ENCODE results near the gene CAPS. TPM values are rescaled to one million over a fixed set of nuclear protein-coding genes. Genes with fewer than 3 reads are reported as not detected.
A peak's percentile ranks its signal among the peaks of the same experiment; 100 is the strongest.

The CAPS gene
- total and polyA plus RNA-seq, 9 donors = 1.7 to 313 (median 22.3) TPM

DNA sequence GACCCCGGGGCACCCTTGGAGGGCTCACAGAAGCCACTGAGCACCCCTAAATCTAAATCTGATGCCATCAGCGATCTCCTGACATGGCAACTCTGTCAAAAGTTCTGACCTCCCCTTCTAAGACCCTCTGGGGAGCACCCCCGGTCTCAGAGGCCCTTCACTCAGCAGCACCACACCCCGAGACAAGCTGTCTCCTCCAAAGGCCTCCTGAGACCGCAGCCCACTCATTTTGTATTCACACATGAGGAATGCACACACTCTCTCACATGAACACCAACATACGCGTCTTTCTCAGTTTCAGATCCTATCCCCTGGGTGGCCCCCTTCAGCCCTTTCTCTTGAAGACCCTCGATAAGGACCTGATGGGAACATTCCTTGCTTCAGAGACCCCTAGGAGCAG lies 13.1 kb upstream of the CAPS start:
- no peaks in the 10 kb centered on the region for H3K36me3 ChIP-seq
- no peaks in the 10 kb centered on the region for H3K27me3 ChIP-seq
- 86 to 88% (median 88%) methylated on average over 8 of the region's 8 CpGs for WGBS, 3 donors
- H3K9me3 ChIP-seq = no peaks in the 10 kb centered on the region
- H3K27ac ChIP-seq = no peak overlapping the region
- H3K4me3 ChIP-seq = no peak overlapping the region
- intact Hi-C loops (cut with DNase I) = no loop called here
- peaks cover 3% of the 10 kb centered on the region for H3K4me1 ChIP-seq (ENCODE audit: insufficient read depth)
- DNase-seq = no peak
- TF ChIP-seq, protein P1, sequence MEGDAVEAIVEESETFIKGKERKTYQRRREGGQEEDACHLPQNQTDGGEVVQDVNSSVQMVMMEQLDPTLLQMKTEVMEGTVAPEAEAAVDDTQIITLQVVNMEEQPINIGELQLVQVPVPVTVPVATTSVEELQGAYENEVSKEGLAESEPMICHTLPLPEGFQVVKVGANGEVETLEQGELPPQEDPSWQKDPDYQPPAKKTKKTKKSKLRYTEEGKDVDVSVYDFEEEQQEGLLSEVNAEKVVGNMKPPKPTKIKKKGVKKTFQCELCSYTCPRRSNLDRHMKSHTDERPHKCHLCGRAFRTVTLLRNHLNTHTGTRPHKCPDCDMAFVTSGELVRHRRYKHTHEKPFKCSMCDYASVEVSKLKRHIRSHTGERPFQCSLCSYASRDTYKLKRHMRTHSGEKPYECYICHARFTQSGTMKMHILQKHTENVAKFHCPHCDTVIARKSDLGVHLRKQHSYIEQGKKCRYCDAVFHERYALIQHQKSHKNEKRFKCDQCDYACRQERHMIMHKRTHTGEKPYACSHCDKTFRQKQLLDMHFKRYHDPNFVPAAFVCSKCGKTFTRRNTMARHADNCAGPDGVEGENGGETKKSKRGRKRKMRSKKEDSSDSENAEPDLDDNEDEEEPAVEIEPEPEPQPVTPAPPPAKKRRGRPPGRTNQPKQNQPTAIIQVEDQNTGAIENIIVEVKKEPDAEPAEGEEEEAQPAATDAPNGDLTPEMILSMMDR (IDR thresholded peaks at IDR 0.05) = no peak
- TF ChIP-seq POLR2A (IDR thresholded peaks at IDR 0.05) = no peak
- no peak for TF ChIP-seq EP300 (IDR thresholded peaks at IDR 0.05)

DNA sequence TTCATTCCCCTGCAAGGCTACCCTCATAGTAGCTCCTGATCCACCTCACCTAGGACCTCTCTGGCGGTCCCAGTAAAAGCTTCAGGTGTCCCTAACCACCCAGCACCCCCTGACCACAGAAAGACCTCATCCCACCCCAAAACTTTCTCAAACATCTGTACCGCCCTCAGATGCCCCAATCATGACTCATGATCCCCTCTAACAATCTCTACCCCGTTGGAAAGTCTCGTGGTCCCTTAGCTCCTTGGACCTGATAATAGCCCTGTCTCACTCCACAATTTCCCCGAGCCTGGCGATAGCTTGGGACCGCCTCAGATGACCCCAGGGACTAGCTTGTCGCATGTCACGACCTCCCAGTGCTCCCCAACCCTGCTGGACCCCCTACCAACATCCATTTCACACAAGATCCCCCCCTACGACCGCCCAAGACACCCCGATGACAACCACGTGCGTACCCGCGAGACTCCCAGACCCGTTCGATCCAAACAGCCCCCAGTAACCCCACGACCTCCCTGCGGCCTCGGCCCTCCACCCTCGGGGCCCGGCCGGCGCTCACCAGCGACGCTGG lies 10.9 kb upstream of the CAPS start:
- H3K9me3 ChIP-seq = no peaks in the 10 kb centered on the region
- no peaks in the 10 kb centered on the region for H3K27me3 ChIP-seq
- DNase-seq = no peak
- H3K4me3 ChIP-seq = peak overlapping the region; percentile 70
- intact Hi-C loops (cut with DNase I) = no loop called here
- 1 to 2% (median 2%) methylated on average over 27 of the region's 27 CpGs for WGBS, 3 donors
- TF ChIP-seq, protein P1 (IDR thresholded peaks at IDR 0.05) = no peak
- no peak for TF ChIP-seq EP300 (IDR thresholded peaks at IDR 0.05)
- H3K36me3 ChIP-seq = no peaks in the 10 kb centered on the region
- peak overlapping the region; percentile 71 for H3K27ac ChIP-seq
- H3K4me1 ChIP-seq (ENCODE audit: insufficient read depth) = peaks cover 3% of the 10 kb centered on the region

DNA sequence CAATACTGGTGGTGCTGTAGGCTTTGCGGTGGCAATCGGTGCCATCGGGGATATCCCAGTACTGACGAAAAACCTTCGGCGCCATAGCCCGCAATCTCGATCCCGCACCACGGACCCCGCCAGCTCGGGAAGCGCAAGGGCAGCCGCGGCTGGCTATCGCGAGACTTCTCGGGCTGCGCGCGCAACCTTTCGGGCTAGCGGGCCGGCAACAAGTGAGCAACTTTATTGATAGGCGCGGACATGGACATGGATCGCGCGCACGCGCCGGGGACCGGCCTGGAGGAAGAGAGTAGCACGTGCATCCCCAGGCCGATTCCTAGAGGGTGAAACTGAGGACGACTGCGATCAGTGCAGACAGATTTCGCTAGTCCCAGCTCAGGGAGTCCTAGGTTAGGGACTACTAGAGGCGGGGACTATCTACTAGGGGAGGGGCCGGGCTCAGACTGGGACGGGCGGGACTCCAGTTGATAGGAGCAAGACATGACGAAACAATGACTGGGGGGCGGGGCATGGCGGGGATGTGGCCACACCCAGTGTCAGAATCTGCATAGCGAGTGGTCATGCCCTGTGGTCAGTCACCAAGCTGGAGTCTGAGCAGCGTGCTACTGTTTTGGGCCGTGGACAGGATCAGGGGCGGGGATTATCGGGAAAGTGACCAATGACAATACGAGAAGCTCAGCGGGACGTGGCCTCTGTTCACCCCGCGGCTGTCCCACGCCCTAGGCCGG lies 10.3 kb upstream of the CAPS start, which contains the start of gene NDUFA11:
TSS of gene NDUFA11 (minus strand) at position 167 of the 728 bp plus-strand sequence. CDS start at position 85, 82 bp downstream.
- Histone ChIP-seq H3K9me3 (no peaks in the 10 kb centered on the region), H3K4me1 (ENCODE audit: insufficient read depth) (peaks cover 3% of the 10 kb centered on the region), H3K36me3 (no peaks in the 10 kb centered on the region), H3K4me3 (peak within 1 kb of the TSS; percentile 94), H3K27me3 (no peaks in the 10 kb centered on the region), H3K27ac (peak within 1 kb of the TSS; percentile 71)
- intact Hi-C loops (cut with DNase I) = no loop called here
- TF ChIP-seq POLR2A (IDR thresholded peaks at IDR 0.05) (peak; percentile 84), EP300 (IDR thresholded peaks at IDR 0.05) (peak; percentile 39)
- TF ChIP-seq, protein P1 (IDR thresholded peaks at IDR 0.05) = peak in 1 of 3 donors; percentile 35
- WGBS, 3 donors = 0 to 1% (median 0%) methylated on average over 57 of the region's 57 CpGs
- peak; percentile 97 to 99 (median 98) for DNase-seq

DNA sequence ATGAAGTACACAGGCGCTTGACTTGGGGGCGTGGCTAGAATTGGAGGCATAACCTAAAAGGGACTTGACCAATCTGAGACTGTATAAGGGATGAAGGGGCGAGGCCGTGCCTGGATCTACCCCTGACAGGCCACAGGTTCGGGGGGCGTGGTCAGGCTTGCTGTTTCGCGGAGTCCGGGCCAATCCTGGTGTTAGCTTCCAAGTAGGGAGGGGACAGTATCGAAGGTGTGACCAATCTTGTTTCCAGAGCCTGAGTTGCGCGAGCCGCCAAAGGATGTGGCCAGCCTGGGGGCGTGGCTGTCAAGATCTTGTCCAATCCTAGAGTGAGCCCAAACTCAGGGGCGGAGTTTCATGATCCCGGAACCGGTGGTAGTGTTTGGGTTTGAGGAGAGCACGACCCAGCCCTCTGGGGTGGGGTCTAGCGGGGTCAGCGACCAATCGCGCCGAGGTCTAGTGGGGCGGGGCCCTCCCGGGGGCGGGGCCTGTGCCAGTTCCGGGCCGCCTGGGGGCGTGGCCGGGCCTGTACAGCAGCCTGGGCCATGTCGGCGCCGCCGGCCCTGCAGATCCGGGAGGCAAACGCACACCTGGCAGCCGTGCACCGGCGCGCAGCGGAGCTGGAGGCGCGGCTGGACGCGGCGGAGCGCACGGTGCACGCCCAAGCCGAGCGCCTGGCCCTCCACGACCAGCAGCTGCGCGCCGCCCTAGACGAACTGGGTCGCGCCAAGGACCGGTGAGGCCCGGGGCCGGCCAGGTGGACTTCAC lies 9.5 kb upstream of the CAPS start, which contains the start of gene VMAC:
TSS of gene VMAC (plus strand) at position 521 of the 762 bp plus-strand sequence. CDS start at position 540, 19 bp downstream.
- intact Hi-C loops (cut with DNase I) = no loop called here
- peaks cover 3% of the 10 kb centered on the region for H3K4me1 ChIP-seq (ENCODE audit: insufficient read depth)
- TF ChIP-seq EP300 (IDR thresholded peaks at IDR 0.05) = peak; percentile 19
- TF ChIP-seq POLR2A (IDR thresholded peaks at IDR 0.05) = peak; percentile 26
- TF ChIP-seq, protein P1 (IDR thresholded peaks at IDR 0.05) = no peak
- H3K4me3 ChIP-seq = peak within 1 kb of the TSS; percentile 94
- 0 to 1% (median 1%) methylated on average over 39 to 61 of the region's 61 CpGs for WGBS, 3 donors
- H3K27ac ChIP-seq = peak within 1 kb of the TSS; percentile 71
- DNase-seq = peak; percentile 99 to 100 (median 99)
- no peaks in the 10 kb centered on the region for H3K36me3 ChIP-seq
- H3K9me3 ChIP-seq = no peaks in the 10 kb centered on the region
- no peaks in the 10 kb centered on the region for H3K27me3 ChIP-seq
